SK-N-SH (cell line): ENCODE results near the gene GUCD1. TPM values are rescaled to one million over a fixed set of nuclear protein-coding genes. Genes with fewer than 3 reads are reported as not detected.

Source experiments
- CTCF ChIA-PET: fragments of 300-600, 350-600 bp; formaldehyde crosslinking; extraction: SDS; loops from one replicate; lab custom pipeline; 2021; lab: Yijun Ruan, JAX
- POLR2A ChIA-PET: fragments of 350-600 bp; sonication (Branson Sonifier 250); formaldehyde crosslinking; extraction: SDS; loops from one replicate; lab custom pipeline; 2020; ENCODE audit warnings: antibody characterized with exemption, inconsistent platforms; lab: Yijun Ruan, JAX
- DNase-seq: peaks from one replicate; pipeline ENCODE4 v3.0.0; 2012
- H2AFZ ChIP-seq: fragments of 200-600 bp; sonication (generic); 2 replicates; pipeline ENCODE4 v1.8.1; 2016; ENCODE audit warnings: antibody characterized with exemption, mild to moderate bottlenecking, low read depth
- H3F3A ChIP-seq: fragments of 200-600 bp; sonication (generic); replicated peaks from 2 replicates; pipeline ENCODE3; 2016; ENCODE audit warnings: antibody characterized with exemption, mild to moderate bottlenecking; ENCODE audit not compliant: insufficient read depth
- H3K27ac ChIP-seq, 2 experiments: fragments of 200-500 bp in 1 of 2; fragments of 200-600 bp in 1 of 2; sonication (Bioruptor generic) in 1 of 2; sonication (generic), shearing (Covaris generic) in 1 of 2; 2 replicates each; pipeline versions ENCODE4 v1.5.1 to v1.6.1; 2014 to 2016; ENCODE audit warnings: low read depth in 2 of 2, inconsistent platforms in 1 of 2, low read length in 1 of 2, mild to moderate bottlenecking in 1 of 2, mixed read lengths in 1 of 2
- H3K27me3 ChIP-seq: fragments of 200-600 bp; sonication (generic), shearing (Covaris generic); 2 replicates; pipeline ENCODE4 v1.6.1; 2016; ENCODE audit warnings: mixed run types; ENCODE audit not compliant: insufficient read depth
- H3K36me3 ChIP-seq, 2 experiments: fragments of 200-500 bp in 1 of 2; fragments of 200-600 bp in 1 of 2; sonication (Bioruptor generic) in 1 of 2; sonication (generic) in 1 of 2; replicated peaks in 1 of 2; 2 replicates each; pipeline versions ENCODE3 to v1.5.1; 2014 to 2016; ENCODE audit warnings: low read length in 1 of 2, mild to moderate bottlenecking in 1 of 2; ENCODE audit not compliant: insufficient read depth in 2 of 2, control insufficient read depth in 1 of 2
- H3K4me1 ChIP-seq, 2 experiments: fragments of 200-500 bp in 1 of 2; fragments of 200-600 bp in 1 of 2; sonication (Bioruptor generic) in 1 of 2; sonication (generic), shearing (Covaris generic) in 1 of 2; 2 replicates each; pipeline versions ENCODE4 v1.5.1 to v1.6.1; 2014 to 2016; ENCODE audit warnings: low read depth in 1 of 2, low read length in 1 of 2, mixed run types in 1 of 2; ENCODE audit not compliant: insufficient read depth in 2 of 2, control insufficient read depth in 1 of 2
- H3K4me2 ChIP-seq: fragments of 200-600 bp; sonication (generic), shearing (Covaris generic); 2 replicates; pipeline ENCODE4 v1.6.1; 2017; ENCODE audit warnings: mixed run types
- H3K4me3 ChIP-seq, 2 experiments: fragments of 200-500 bp in 1 of 2; fragments of 200-600 bp in 1 of 2; sonication (Bioruptor generic) in 1 of 2; sonication (generic), shearing (Covaris generic) in 1 of 2; 2 replicates each; pipeline versions ENCODE4 v1.5.1 to v1.8.1; 2014 to 2016; ENCODE audit warnings: low read depth in 2 of 2, inconsistent platforms in 1 of 2, low read length in 1 of 2, mild to moderate bottlenecking in 1 of 2, mixed read lengths in 1 of 2, moderate library complexity in 1 of 2
- H3K79me2 ChIP-seq: fragments of 200-600 bp; sonication (generic); 2 replicates; pipeline ENCODE4 v1.8.1; 2017; ENCODE audit warnings: mild to moderate bottlenecking; ENCODE audit not compliant: insufficient read depth
- H3K9ac ChIP-seq: fragments of 200-600 bp; sonication (generic); 2 replicates; pipeline ENCODE4 v1.6.1; 2017; ENCODE audit warnings: mixed run types
- H3K9me2 ChIP-seq: fragments of 200-600 bp; sonication (generic); 2 replicates; pipeline ENCODE4 v1.6.1; 2017; ENCODE audit warnings: mixed run types
- H3K9me3 ChIP-seq: fragments of 200-600 bp; sonication (generic); 2 replicates; pipeline ENCODE4 v1.6.1; 2017; ENCODE audit warnings: mixed run types, mild to moderate bottlenecking, moderate library complexity
- H4K20me1 ChIP-seq: fragments of 200-600 bp; sonication (generic); 2 replicates; pipeline ENCODE4 v1.6.1; 2017; ENCODE audit warnings: mild to moderate bottlenecking, mixed run types; ENCODE audit not compliant: insufficient read depth
- CHD2 ChIP-seq: fragments of 150-350 bp; IDR thresholded peaks from 2 replicates; pipeline ENCODE4 v1.6.1; 2018; ENCODE audit warnings: low read length; ENCODE audit not compliant: partially characterized antibody
- CTCF ChIP-seq: fragments of 200-600 bp; sonication (generic); IDR thresholded peaks from 2 replicates; pipeline ENCODE4 v1.6.1; 2017; ENCODE audit warnings: antibody characterized with exemption, mild to moderate bottlenecking, moderate library complexity
- ELF1 ChIP-seq: IDR thresholded peaks from 2 replicates; pipeline ENCODE4 v1.4.0; 2012
- EP300 ChIP-seq, 2 experiments: IDR thresholded peaks; 2 replicates each; pipeline versions ENCODE4 v1.4.0 to v1.6.1; 2012; ENCODE audit warnings: borderline replicate concordance in 1 of 2, low read depth in 1 of 2, low read length in 1 of 2
- EZH2phosphoT487 ChIP-seq: fragments of 200-600 bp; sonication (generic); IDR thresholded peaks from 2 replicates; pipeline ENCODE4 v1.6.1; 2017; ENCODE audit warnings: low read depth, mixed run types, mild to moderate bottlenecking, antibody characterized with exemption, moderate library complexity, borderline replicate concordance
- FOSL2 ChIP-seq: IDR thresholded peaks from 2 replicates; pipeline ENCODE4 v1.4.0; 2012; ENCODE audit warnings: low read depth, mild to moderate bottlenecking, moderate library complexity, borderline replicate concordance
- GABPA ChIP-seq: IDR thresholded peaks from 2 replicates; pipeline ENCODE4 v1.4.0; 2012; ENCODE audit warnings: low read depth, mild to moderate bottlenecking
- GATA2 ChIP-seq: sonication (generic); formaldehyde crosslinking; IDR thresholded peaks from 2 replicates; pipeline ENCODE4 v1.5.0; 2020; ENCODE audit warnings: mild to moderate bottlenecking, missing genetic modification reagents
- IRF3 ChIP-seq: fragments of 150-350 bp; IDR thresholded peaks from 2 replicates; pipeline ENCODE4 v1.6.1; 2016; ENCODE audit warnings: mild to moderate bottlenecking, low read depth, low read length
- MXI1 ChIP-seq: IDR thresholded peaks from 2 replicates; pipeline ENCODE4 v1.6.1; 2012; ENCODE audit warnings: mild to moderate bottlenecking, low read depth, low read length, improper control_type of control experiment
- NRF1 ChIP-seq: IDR thresholded peaks from 2 replicates; pipeline ENCODE4 v1.6.1; 2012; ENCODE audit warnings: low read depth, mild to moderate bottlenecking, low read length
- RAD21 ChIP-seq: IDR thresholded peaks from 2 replicates; pipeline ENCODE4 v1.6.1; 2012; ENCODE audit warnings: mild to moderate bottlenecking, low read length
- RFX5 ChIP-seq: IDR thresholded peaks from 2 replicates; pipeline ENCODE4 v1.6.1; 2012; ENCODE audit warnings: mild to moderate bottlenecking, improper control_type of control experiment, low read length
- SMC3 ChIP-seq: IDR thresholded peaks from 2 replicates; pipeline ENCODE4 v1.6.1; 2012; ENCODE audit warnings: low read depth, low read length, improper control_type of control experiment
- TAF1 ChIP-seq: IDR thresholded peaks from 2 replicates; pipeline ENCODE4 v1.6.1; 2012; ENCODE audit warnings: low read depth, mild to moderate bottlenecking, low read length, moderate library complexity, borderline replicate concordance
- TCF12 ChIP-seq: IDR thresholded peaks from 2 replicates; pipeline ENCODE4 v1.4.0; 2012
- USF1 ChIP-seq: IDR thresholded peaks from 2 replicates; pipeline ENCODE4 v1.4.0; 2012; ENCODE audit warnings: low read depth, borderline replicate concordance
- ZBTB33 ChIP-seq: IDR thresholded peaks from 2 replicates; pipeline ENCODE4 v1.4.0; 2012; ENCODE audit warnings: low read depth, borderline replicate concordance
- WGBS: methylation state at CpG from one replicate; pipeline ENCODE4 v1.1.6; 2017; ENCODE audit warnings: low lambda C conversion rate; 5-methylcytosine and 5-hydroxymethylcytosine counted together
- polyA plus RNA-seq, 3 experiments: library from polyadenylated mRNA; depleted of rRNA; stranded (reverse); fragments of >200 nt; gene quantifications; 2 replicates each; pipeline ENCODE4 v1.2.3, GENCODE V29; 2012

The GUCD1 gene
- polyA plus RNA-seq, 1 of the 3 experiments (the other 2 are of a cell fraction): 71.0 TPM

- POLR2A ChIA-PET: no interaction called here
- CTCF ChIA-PET: interaction anchor here (0.7 to 1.4 kb wide), 3 partner anchors 13 to 20 kb away, joined by 3 to 5 read pairs (median 3); no protein-coding TSS in a partner anchor
- Histone ChIP-seq H3F3A (peaks cover 4% of the 10 kb centered on the region), H3K9me3 (no peaks in the 10 kb centered on the region), H3K9me2 (no peaks in the 10 kb centered on the region), H3K27ac (no peak overlapping the region), H3K4me3 (no peak overlapping the region), H3K4me2 (no peak overlapping the region), H3K27me3 (no peaks in the 10 kb centered on the region), H4K20me1 (no peaks in the 10 kb centered on the region), H3K79me2 (no peaks in the 10 kb centered on the region)
- 89% methylated on average over 3 of the region's 3 CpGs for WGBS
- DNase-seq: no peak
- no peak for TF ChIP-seq GATA2
- no peak for TF ChIP-seq RAD21
- TF ChIP-seq EP300 (IDR thresholded peaks at IDR 0.05; ENCODE audit: borderline replicate concordance in 1 of 2, low read depth in 1 of 2, low read length in 1 of 2): no peak
- no peak for TF ChIP-seq TAF1
- TF ChIP-seq ELF1: no peak
- TF ChIP-seq IRF3: no peak
- TF ChIP-seq FOSL2: no peak
- no peak for TF ChIP-seq RFX5
- TF ChIP-seq TCF12: no peak
- TF ChIP-seq USF1: no peak
- no peak for TF ChIP-seq CHD2
- no peak for TF ChIP-seq MXI1
- no peak for TF ChIP-seq SMC3
- no peak for TF ChIP-seq EZH2phosphoT487
- no peak for TF ChIP-seq GABPA
- no peak for TF ChIP-seq CTCF
- TF ChIP-seq ZBTB33: no peak
- no peak for TF ChIP-seq NRF1
- TF ChIP-seq, all 33 proteins: peak for 0
- Histone ChIP-seq H2AFZ (no peak overlapping the region), H3K9ac (no peak overlapping the region), H3K36me3 (no peaks in the 10 kb centered on the region), H3K4me1 (peaks cover 0 to 9% of the 10 kb centered on the region in 2 experiments; a peak in 1 of 4 replicates)
These were observed 49.8 kb downstream of the GUCD1 start for GRCh38 chr22:24504956-24505736.
